Measurements from ENCODE around the gene ADK. TPM values are rescaled to one million over a fixed set of nuclear protein-coding genes. Genes with fewer than 3 reads are reported as not detected.

Gene ADK
- total and polyA plus RNA-seq, 2 of the 13 experiments (the other 11 are each of a cell fraction or from before 2014, with no cell fraction given) = 48.6 to 79.1 TPM

DNA sequence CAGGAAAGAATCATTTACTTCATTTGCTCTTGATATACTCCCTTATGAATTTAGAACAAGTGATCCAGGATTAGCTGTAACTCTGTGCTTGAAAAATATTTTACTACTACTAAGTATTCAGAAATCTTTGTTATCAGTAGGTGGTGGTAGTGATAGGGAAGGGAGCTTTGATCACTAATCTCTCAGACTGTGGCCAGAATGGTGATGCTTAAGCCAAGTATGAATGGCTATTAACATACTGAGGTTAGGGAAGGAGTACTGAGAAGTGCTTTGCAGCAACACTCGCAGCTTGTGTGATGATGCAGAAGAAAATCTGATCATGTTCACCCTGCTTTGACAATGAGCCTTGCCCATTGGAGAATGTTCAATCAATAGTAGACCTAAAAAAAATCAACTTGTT is 29.7 kb upstream of the ADK start:
- Histone ChIP-seq H3K79me2 (ENCODE audit: insufficient read depth, low read length) (no peaks in the 10 kb centered on the region), H4K20me1 (ENCODE audit: insufficient read depth, low read length) (no peaks in the 10 kb centered on the region), H3K9me3 (ENCODE audit: low read length) (no peaks in the 10 kb centered on the region), H3K4me1 (ENCODE audit: insufficient read depth, low read length) (no peaks in the 10 kb centered on the region), H3K27ac (ENCODE audit: extremely low read length, insufficient read depth, low read length) (no peak overlapping the region), H3K27me3 (ENCODE audit: control insufficient read depth in 1 of 2, insufficient read depth in 2 of 2, low read length in 2 of 2) (no peaks in the 10 kb centered on the region), H3K4me2 (ENCODE audit: low read depth, low read length) (no peak overlapping the region), H3K4me3 (replicated peaks in 1 of 3; ENCODE audit: insufficient read depth in 1 of 3, low read depth in 2 of 3, low read length in 3 of 3) (no peak overlapping the region), H3K9ac (ENCODE audit: insufficient read depth, low read depth, low read length) (no peak overlapping the region), H3K36me3 (replicated peaks in 1 of 2; ENCODE audit: control insufficient read depth in 1 of 2, insufficient read depth in 2 of 2, low read length in 2 of 2) (peaks cover 17 to 77% of the 10 kb centered on the region in 2 experiments), H2AFZ (ENCODE audit: low read length) (no peak overlapping the region)
- TF ChIP-seq ZNF512B (CRISPR knock-in tag; IDR thresholded peaks at IDR 0.05; ENCODE audit: borderline replicate concordance) = no peak
- TF ChIP-seq PPARG (CRISPR knock-in tag; conservative IDR thresholded peaks at IDR 0.05) = no peak
- intact Hi-C loops (cut with micrococcal nuclease; ENCODE audit: unreplicated experiment) = no loop called here
- in situ Hi-C loops (cut with HindIII; ENCODE audit: extremely low pct_ligation_motif_present, low pct_unique_long_range_greater_than_20kb) = no loop called here
- BruUV-seq (replicated peaks) = no TSS peak
- CTCF ChIA-PET (ENCODE audit: low intra/inter-chr PET ratio, low total read pairs) = no interaction called here
- POLR2A ChIA-PET = no interaction called here
- DNase-seq (ENCODE audit: low spot score) (no peak), ATAC-seq (no peak), FAIRE-seq (no peak)
- 100% methylated on average over 1 of the region's 1 CpG for WGBS (ENCODE audit: low lambda C conversion rate)

- Histone ChIP-seq H3K4me3 (replicated peaks in 1 of 3; ENCODE audit: insufficient read depth in 1 of 3, low read depth in 2 of 3, low read length in 3 of 3) (no peak overlapping the region), H3K9ac (ENCODE audit: insufficient read depth, low read depth, low read length) (no peak overlapping the region), H3K36me3 (replicated peaks in 1 of 2; ENCODE audit: control insufficient read depth in 1 of 2, insufficient read depth in 2 of 2, low read length in 2 of 2) (peaks cover 18 to 76% of the 10 kb centered on the region in 2 experiments), H2AFZ (ENCODE audit: low read length) (no peak overlapping the region), H3K9me3 (ENCODE audit: low read length) (no peaks in the 10 kb centered on the region), H3K79me2 (ENCODE audit: insufficient read depth, low read length) (no peaks in the 10 kb centered on the region), H3K27me3 (ENCODE audit: control insufficient read depth in 1 of 2, insufficient read depth in 2 of 2, low read length in 2 of 2) (no peaks in the 10 kb centered on the region), H3K4me2 (ENCODE audit: low read depth, low read length) (no peak overlapping the region), H4K20me1 (ENCODE audit: insufficient read depth, low read length) (no peaks in the 10 kb centered on the region), H3K4me1 (ENCODE audit: insufficient read depth, low read length) (no peaks in the 10 kb centered on the region), H3K27ac (ENCODE audit: extremely low read length, insufficient read depth, low read length) (no peak overlapping the region)
- in situ Hi-C loops (cut with HindIII; ENCODE audit: extremely low pct_ligation_motif_present, low pct_unique_long_range_greater_than_20kb) = no loop called here
- ATAC-seq (no peak), FAIRE-seq (no peak), DNase-seq (ENCODE audit: low spot score) (no peak)
- ChIA-PET POLR2A (no interaction called here), CTCF (ENCODE audit: low intra/inter-chr PET ratio, low total read pairs) (no interaction called here)
- BruUV-seq (replicated peaks) = no TSS peak
- intact Hi-C loops (cut with micrococcal nuclease; ENCODE audit: unreplicated experiment) = no loop called here
- TF ChIP-seq NR3C1 (CRISPR knock-in tag; IDR thresholded peaks at IDR 0.05) (no peak), MAFF (IDR thresholded peaks at IDR 0.05; ENCODE audit: low read depth, low read length) (0 out of 2 replicates have a peak, but pooled peaks have one; percentile 37), MAFK (conservative IDR thresholded peaks at IDR 0.05 in 1 of 2, IDR thresholded peaks at IDR 0.05 in 1 of 2; ENCODE audit: low read length in 2 of 2) (peak; percentile 42 to 64; a peak in 3 of 4 replicates)
- 84% methylated on average over 3 of the region's 3 CpGs for WGBS (ENCODE audit: low lambda C conversion rate)
These were observed 29.0 kb upstream of the ADK start for GRCh38 chr10:74122060-74122459.
